HCT116 (cell line): ENCODE results near the gene TMEM179. TPM values are rescaled to one million over a fixed set of nuclear protein-coding genes. Genes with fewer than 3 reads are reported as not detected.
"Not testable (repeated sequence)": the region's sequence is repeated elsewhere in the genome, so short reads cannot be mapped to it uniquely, and the experiment has no call there.

ENCODE experiments used
- ATAC-seq: fragments of 200-7000 bp; cut with Tn5 transposase; 2 replicates; pipeline ENCODE4 v1.9.1; 2020; ENCODE audit warnings: mild to moderate bottlenecking, moderate library complexity
- BruUV-seq: library from RNA; stranded (reverse); fragments of 400-500 nt; replicated peaks from 2 replicates; lab custom pipeline; 2021; lab: Mats Ljungman, UMichigan
- CTCF ChIA-PET: fragments of 300-600 bp; sonication (Branson Sonifier 250); formaldehyde crosslinking; loops from one replicate; lab custom pipeline; 2021; ENCODE audit warnings: antibody characterized with exemption; lab: Charles Lee
- POLR2A ChIA-PET: fragments of 300-600, 350-600 bp; sonication (Branson Sonifier 250); formaldehyde crosslinking; loops from one replicate; lab custom pipeline; 2021; ENCODE audit warnings: antibody characterized with exemption; lab: Charles Lee
- RAD21 ChIA-PET, 2 experiments: fragments of 300-600 bp; sonication (Branson Sonifier 250); formaldehyde crosslinking; loops; one replicate each; lab custom pipeline; 2023; ENCODE audit warnings: low total read pairs in 2 of 2; ENCODE audit not compliant: uncharacterized antibody in 2 of 2, unreplicated experiment in 2 of 2, low non-redundant PET in 1 of 2; lab: Charles Lee
- DNase-seq: peaks from one replicate; pipeline ENCODE4 v3.0.0-alpha.2; 2010; ENCODE audit warnings: low read depth, low spot score
- H2AFZ ChIP-seq: fragments of 200-600 bp; shearing (Covaris generic), sonication (generic); 2 replicates; pipeline ENCODE4 v1.6.1; 2017; ENCODE audit warnings: low read depth, mixed run types, mixed read lengths, antibody characterized with exemption, low read length; ENCODE audit not compliant: poor library complexity, severe bottlenecking
- H3K27ac ChIP-seq: 2 replicates; pipeline ENCODE4 v1.5.1; 2012; ENCODE audit warnings: low read depth, low read length
- H3K27me3 ChIP-seq: fragments of 200-600 bp; sonication (generic); 2 replicates; pipeline ENCODE4 v1.6.1; 2016; ENCODE audit warnings: mixed run types, low read length, mixed read lengths; ENCODE audit not compliant: insufficient read depth
- H3K36me3 ChIP-seq, 2 experiments: fragments of 200-500 bp in 1 of 2; fragments of 200-600 bp in 1 of 2; sonication (Bioruptor generic) in 1 of 2; sonication (generic) in 1 of 2; 2 replicates each; pipeline versions ENCODE4 v1.5.1 to v1.6.1; 2014 to 2016; ENCODE audit warnings: low read length in 2 of 2, inconsistent platforms in 1 of 2, mixed read lengths in 1 of 2, mixed run types in 1 of 2; ENCODE audit not compliant: insufficient read depth in 2 of 2, control insufficient read depth in 1 of 2
- H3K4me1 ChIP-seq, 2 experiments: fragments of 200-600 bp in 1 of 2; sonication (generic) in 1 of 2; 2 replicates each; pipeline versions ENCODE4 v1.5.1 to v1.6.1; 2012 to 2017; ENCODE audit warnings: low read length in 2 of 2, inconsistent platforms in 1 of 2, mild to moderate bottlenecking in 1 of 2, mixed read lengths in 1 of 2, mixed run types in 1 of 2, moderate library complexity in 1 of 2; ENCODE audit not compliant: insufficient read depth in 2 of 2, control insufficient read depth in 1 of 2
- H3K4me2 ChIP-seq: fragments of 200-600 bp; sonication (generic); 2 replicates; pipeline ENCODE4 v1.6.1; 2017; ENCODE audit warnings: mixed run types, low read length, mixed read lengths
- H3K4me3 ChIP-seq, 2 experiments: fragments of 200-600 bp in 1 of 2; sonication (generic) in 1 of 2; replicated peaks in 1 of 2; 2 replicates each; pipeline ENCODE4 v1.5.1; 2011 to 2016; ENCODE audit warnings: low read length in 2 of 2, control low read depth in 1 of 2, low read depth in 1 of 2, mild to moderate bottlenecking in 1 of 2, mixed read lengths in 1 of 2, mixed run types in 1 of 2
- H3K79me2 ChIP-seq: fragments of 200-600 bp; sonication (generic); 2 replicates; pipeline ENCODE4 v1.6.1; 2017; ENCODE audit warnings: mild to moderate bottlenecking, mixed run types, low read length, moderate library complexity, mixed read lengths; ENCODE audit not compliant: insufficient read depth
- H3K9ac ChIP-seq: fragments of 200-600 bp; sonication (generic); 2 replicates; pipeline ENCODE4 v1.6.1; 2016; ENCODE audit warnings: low read length, mixed read lengths
- H3K9me2 ChIP-seq: fragments of 200-600 bp; sonication (generic), shearing (Covaris generic); 2 replicates; pipeline ENCODE4 v1.6.1; 2017; ENCODE audit warnings: mixed run types, mild to moderate bottlenecking, moderate library complexity; ENCODE audit not compliant: insufficient read depth
- H3K9me3 ChIP-seq, 2 experiments: fragments of 200-500 bp in 1 of 2; fragments of 200-600 bp in 1 of 2; sonication (Bioruptor generic) in 1 of 2; sonication (generic) in 1 of 2; 2 replicates each; pipeline ENCODE4 v1.6.1; 2014 to 2017; ENCODE audit warnings: low read length in 2 of 2, mixed read lengths in 2 of 2, inconsistent platforms in 1 of 2, low read depth in 1 of 2, mild to moderate bottlenecking in 1 of 2, mixed run types in 1 of 2, moderate library complexity in 1 of 2; ENCODE audit not compliant: control insufficient read depth in 1 of 2, insufficient read depth in 1 of 2
- H4K20me1 ChIP-seq: fragments of 200-600 bp; sonication (generic), shearing (Covaris generic); 2 replicates; pipeline ENCODE4 v1.6.1; 2017; ENCODE audit warnings: mixed run types, mild to moderate bottlenecking, moderate library complexity; ENCODE audit not compliant: insufficient read depth
- CBX3 ChIP-seq: IDR thresholded peaks from 2 replicates; pipeline ENCODE4 v1.6.1; 2012; ENCODE audit warnings: low read depth
- EZH2 ChIP-seq: fragments of 200-600 bp; sonication (generic); IDR thresholded peaks from 2 replicates; pipeline ENCODE4 v1.6.1; 2017; ENCODE audit warnings: antibody characterized with exemption, mixed run types
- EZH2phosphoT487 ChIP-seq: fragments of 200-600 bp; IDR thresholded peaks from 2 replicates; pipeline ENCODE4 v1.6.1; 2018; ENCODE audit warnings: antibody characterized with exemption, borderline replicate concordance
- FOSL1 ChIP-seq: IDR thresholded peaks from 2 replicates; pipeline ENCODE4 v1.6.1; 2012; ENCODE audit warnings: low read depth
- JUND ChIP-seq: IDR thresholded peaks from 2 replicates; pipeline ENCODE4 v1.6.1; 2012
- POLR2A ChIP-seq: IDR thresholded peaks from 2 replicates; pipeline ENCODE4 v1.7.0; 2011; ENCODE audit warnings: borderline replicate concordance; ENCODE audit not compliant: insufficient read depth, insufficient read length; ENCODE audit errors: extremely low read depth
- SIN3A ChIP-seq: IDR thresholded peaks from 2 replicates; pipeline ENCODE4 v1.6.1; 2012; ENCODE audit warnings: low read depth
- TCF7L2 ChIP-seq: IDR thresholded peaks from 2 replicates; pipeline ENCODE4 v1.7.0; 2011; ENCODE audit warnings: borderline replicate concordance, inconsistent platforms; ENCODE audit not compliant: insufficient read depth, insufficient read length; ENCODE audit errors: extremely low read depth
- YY1 ChIP-seq: IDR thresholded peaks from 2 replicates; pipeline ENCODE4 v1.6.1; 2011; ENCODE audit warnings: low read length, low read depth, moderate library complexity, mild to moderate bottlenecking; ENCODE audit not compliant: insufficient replicate concordance; ENCODE audit errors: extremely low read depth
- ZFX ChIP-seq: fragments of 450-650 bp; IDR thresholded peaks from 2 replicates; pipeline ENCODE4 v1.6.1; 2017
- intact Hi-C: fragments of 100-400 bp; cut with micrococcal nuclease; formaldehyde crosslinking; loops from 2 replicates; pipeline ENCODE4 v1.10.0; 2022
- total RNA-seq: library from RNA; stranded (reverse); gene quantifications from one replicate; pipeline ENCODE4 v1.2.1, GENCODE V29; 2021; ENCODE audit not compliant: unreplicated experiment
- TF ChIP-seq, protein P1 (sequence below): IDR thresholded peaks from 2 replicates; pipeline ENCODE4 v1.6.1; 2012; ENCODE audit warnings: low read depth
- TF ChIP-seq, protein P2 (sequence below): IDR thresholded peaks from 2 replicates; pipeline ENCODE4 v1.6.1; 2012

Gene TMEM179
- total RNA-seq, 1 experiment from 2014 or later: not detected

DNA sequence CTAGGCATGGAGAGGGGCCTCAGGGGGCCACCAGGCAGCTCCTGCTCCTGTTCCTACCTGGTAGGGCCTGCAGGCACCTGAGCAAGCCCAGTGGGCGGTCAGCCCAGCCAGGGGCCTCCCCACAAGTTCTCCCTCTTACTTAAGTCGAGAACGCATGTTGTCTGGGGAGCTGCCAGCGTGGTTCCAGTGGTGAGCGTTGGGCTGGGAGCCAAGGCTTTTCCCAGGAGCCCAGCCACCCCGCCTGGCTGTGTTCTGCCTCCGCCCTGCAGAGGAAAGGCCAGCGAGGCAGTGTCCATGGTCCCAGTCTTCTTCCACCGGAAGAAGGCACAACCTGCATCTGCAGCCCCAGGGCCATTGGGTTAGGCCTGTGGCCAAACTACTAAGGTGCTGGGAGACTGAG lies 23.6 kb downstream of the TMEM179 start:
- no TSS peak for BruUV-seq
- ChIA-PET CTCF (no interaction called here), POLR2A (no interaction called here), RAD21 (no interaction called here)
- H3K27me3 ChIP-seq: no peaks in the 10 kb centered on the region
- H3K36me3 ChIP-seq: no peaks in the 10 kb centered on the region
- no peak overlapping the region for H3K9ac ChIP-seq
- no peaks in the 10 kb centered on the region for H4K20me1 ChIP-seq
- H3K4me1 ChIP-seq: no peaks in the 10 kb centered on the region
- H3K9me2 ChIP-seq: no peaks in the 10 kb centered on the region
- no peak overlapping the region for H2AFZ ChIP-seq
- H3K4me3 ChIP-seq: no peak overlapping the region
- no peak overlapping the region for H3K4me2 ChIP-seq
- H3K9me3 ChIP-seq: no peaks in the 10 kb centered on the region
- intact Hi-C loops: no loop called here
- no peak for DNase-seq
- no peak for TF ChIP-seq SIN3A
- no peak for TF ChIP-seq JUND
- no peak for TF ChIP-seq POLR2A
- TF ChIP-seq, protein P1, sequence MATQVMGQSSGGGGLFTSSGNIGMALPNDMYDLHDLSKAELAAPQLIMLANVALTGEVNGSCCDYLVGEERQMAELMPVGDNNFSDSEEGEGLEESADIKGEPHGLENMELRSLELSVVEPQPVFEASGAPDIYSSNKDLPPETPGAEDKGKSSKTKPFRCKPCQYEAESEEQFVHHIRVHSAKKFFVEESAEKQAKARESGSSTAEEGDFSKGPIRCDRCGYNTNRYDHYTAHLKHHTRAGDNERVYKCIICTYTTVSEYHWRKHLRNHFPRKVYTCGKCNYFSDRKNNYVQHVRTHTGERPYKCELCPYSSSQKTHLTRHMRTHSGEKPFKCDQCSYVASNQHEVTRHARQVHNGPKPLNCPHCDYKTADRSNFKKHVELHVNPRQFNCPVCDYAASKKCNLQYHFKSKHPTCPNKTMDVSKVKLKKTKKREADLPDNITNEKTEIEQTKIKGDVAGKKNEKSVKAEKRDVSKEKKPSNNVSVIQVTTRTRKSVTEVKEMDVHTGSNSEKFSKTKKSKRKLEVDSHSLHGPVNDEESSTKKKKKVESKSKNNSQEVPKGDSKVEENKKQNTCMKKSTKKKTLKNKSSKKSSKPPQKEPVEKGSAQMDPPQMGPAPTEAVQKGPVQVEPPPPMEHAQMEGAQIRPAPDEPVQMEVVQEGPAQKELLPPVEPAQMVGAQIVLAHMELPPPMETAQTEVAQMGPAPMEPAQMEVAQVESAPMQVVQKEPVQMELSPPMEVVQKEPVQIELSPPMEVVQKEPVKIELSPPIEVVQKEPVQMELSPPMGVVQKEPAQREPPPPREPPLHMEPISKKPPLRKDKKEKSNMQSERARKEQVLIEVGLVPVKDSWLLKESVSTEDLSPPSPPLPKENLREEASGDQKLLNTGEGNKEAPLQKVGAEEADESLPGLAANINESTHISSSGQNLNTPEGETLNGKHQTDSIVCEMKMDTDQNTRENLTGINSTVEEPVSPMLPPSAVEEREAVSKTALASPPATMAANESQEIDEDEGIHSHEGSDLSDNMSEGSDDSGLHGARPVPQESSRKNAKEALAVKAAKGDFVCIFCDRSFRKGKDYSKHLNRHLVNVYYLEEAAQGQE: no peak
- TF ChIP-seq, protein P2, sequence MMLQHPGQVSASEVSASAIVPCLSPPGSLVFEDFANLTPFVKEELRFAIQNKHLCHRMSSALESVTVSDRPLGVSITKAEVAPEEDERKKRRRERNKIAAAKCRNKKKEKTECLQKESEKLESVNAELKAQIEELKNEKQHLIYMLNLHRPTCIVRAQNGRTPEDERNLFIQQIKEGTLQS: no peak
- TF ChIP-seq TCF7L2: no peak
- TF ChIP-seq ZFX: no peak
- TF ChIP-seq YY1: no peak
- no peak for TF ChIP-seq EZH2
- TF ChIP-seq EZH2phosphoT487: no peak
- no peak for TF ChIP-seq CBX3
- TF ChIP-seq FOSL1: no peak
- H3K79me2 ChIP-seq: no peaks in the 10 kb centered on the region
- H3K27ac ChIP-seq: no peak overlapping the region
- no peak for ATAC-seq

DNA sequence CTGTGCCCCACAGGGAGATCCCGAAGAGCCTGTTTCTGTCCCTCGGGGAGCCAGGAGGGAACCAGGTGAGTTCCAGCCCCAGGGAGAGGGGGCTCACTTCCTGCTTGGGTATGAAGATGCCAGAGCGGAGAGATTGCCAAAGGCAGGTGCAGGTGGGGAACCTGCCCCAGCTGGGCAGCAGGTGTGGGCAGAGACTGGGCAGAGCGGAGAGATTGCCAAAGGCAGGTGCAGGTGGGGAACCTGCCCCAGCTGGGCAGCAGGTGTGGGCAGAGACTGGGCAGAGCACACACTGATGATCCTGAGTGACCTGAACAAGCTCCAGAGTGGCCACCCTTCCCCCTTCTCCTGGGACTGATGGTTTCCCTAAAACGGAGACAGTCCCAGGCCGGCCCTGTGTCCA lies 24.6 kb downstream of the TMEM179 start:
- POLR2A ChIA-PET: not testable (repeated sequence)

More for the DNA sequence above, 24.6 kb downstream of the TMEM179 start:
- H3K36me3 ChIP-seq, H2AFZ ChIP-seq, H3K9me2 ChIP-seq, BruUV-seq, H3K27me3 ChIP-seq, H3K9ac ChIP-seq, H3K79me2 ChIP-seq, H3K4me3 ChIP-seq, RAD21 ChIA-PET, H3K4me1 ChIP-seq, ATAC-seq, H3K4me2 ChIP-seq, DNase-seq, H3K27ac ChIP-seq, H3K9me3 ChIP-seq, intact Hi-C loops, H4K20me1 ChIP-seq, CTCF ChIA-PET: not testable (repeated sequence)
